ENCODE data around the gene DYTN. TPM values are rescaled to one million over a fixed set of nuclear protein-coding genes. Genes with fewer than 3 reads are reported as not detected.

The DYTN gene
- total RNA-seq: not detected

GRCh38 chr2:206718296-206718695 lies at the start of gene DYTN:
DYTN (minus strand) TSS chr2:206718396; CDS start chr2:206718279, 117 bp downstream.

GRCh38 chr2:206765242-206766056 lies 47.3 kb upstream of the DYTN start, which contains the start of the genes FASTKD2 and MDH1B:
FASTKD2 (plus strand) TSS chr2:206765606; CDS start chr2:206766694, 1,088 bp downstream.
MDH1B (minus strand) TSS chr2:206765328; CDS start chr2:206765271, 57 bp downstream.

GRCh38 chr2:206642075-206643025 lies 75.8 kb downstream of the DYTN start, which contains the start of gene FAM237A:
FAM237A (plus strand) TSS chr2:206642487; CDS start chr2:206644237, 1,750 bp downstream.

Small RNA genes lying within 50 kb of the gene (small RNA-seq; reads per million reads assigned to genes)
- gene RF00019: 0 reads per million in 2 donors

Other genes with a start within 250 kb of the DYTN start
- not detected for gene FAM237A, start 75.9 kb downstream of the DYTN start, total RNA-seq
- gene MDH1B, start 46.9 kb upstream of the DYTN start, total RNA-seq: 1 to 10 TPM in 1 of 2 donors, under 1 TPM in 1; 0.67 to 1.4 TPM
- 10 to 100 TPM; 51.3 to 68.3 TPM for gene FASTKD2, start 47.2 kb upstream of the DYTN start, total RNA-seq
- gene CPO, start 221.1 kb upstream of the DYTN start, total RNA-seq: under 1 TPM in 1 of 2 donors, not detected in 1; 0.34 TPM

All from melanocyte of skin (primary cell).